Measurements from ENCODE around the gene ST6GAL1. TPM values are rescaled to one million over a fixed set of nuclear protein-coding genes. Genes with fewer than 3 reads are reported as not detected.

Gene ST6GAL1
- total and polyA plus RNA-seq, 10 of the 15 experiments (the other 5 are each of a cell fraction or from before 2014, with no cell fraction given): 74.2 to 248 (median 149) TPM

- intact Hi-C loops (cut with micrococcal nuclease; ENCODE audit: unreplicated experiment) (loop anchor here (2.0 kb wide), 1 partner anchor 17 kb away; no protein-coding TSS in a partner anchor), in situ Hi-C loops (cut with MboI) (no loop called here)
- ChIA-PET SMC1A (ENCODE audit: uncharacterized antibody, unreplicated experiment) (interaction anchor here (0.8 to 12.6 kb wide), 19 partner anchors 15 to 195 kb away, joined by 3 to 213 read pairs (median 5); no protein-coding TSS in a partner anchor), POLR2A (interaction anchor here (0.5 to 8.0 kb wide), 9 partner anchors 15 to 112 kb away, joined by 3 to 120 read pairs (median 4); no protein-coding TSS in a partner anchor), RAD21 (ENCODE audit: unreplicated experiment) (interaction anchor here (0.5 to 4.5 kb wide), 16 partner anchors 12 to 195 kb away, joined by 3 to 46 read pairs (median 4); no protein-coding TSS in a partner anchor), CTCF (interaction anchor here (0.7 to 4.8 kb wide), 11 partner anchors 13 to 194 kb away, joined by 3 to 23 read pairs (median 5); no protein-coding TSS in a partner anchor)
- FAIRE-seq (peak; percentile 13), DNase-seq (ENCODE audit: low read depth, low spot score) (no peak), ATAC-seq (peak; percentile 78)
- Histone ChIP-seq H3K4me2 (ENCODE audit: control insufficient read depth, insufficient read depth) (peak overlapping the region; percentile 60), H3K4me3 (peak overlapping the region; percentile 57; the same call in 1 of the 2 replicates), H3K9me3 (replicated peaks; ENCODE audit: control insufficient read depth, insufficient read depth, low read length) (0 out of 3 replicates have a peak, but pooled peaks cover 2% of the 10 kb centered on the region), H3K4me1 (ENCODE audit: control insufficient read depth, insufficient read depth, low read length) (peaks cover 50% of the 10 kb centered on the region), H3K9ac (ENCODE audit: control insufficient read depth, insufficient read depth, low read length) (peak overlapping the region; percentile 19; the same call in 1 of the 2 replicates), H3K27ac (ENCODE audit: control insufficient read depth, insufficient read depth) (peak overlapping the region; percentile 57), H3K79me2 (ENCODE audit: control insufficient read depth, insufficient read depth, low read length) (peaks cover 90% of the 10 kb centered on the region), H2AFZ (ENCODE audit: control insufficient read depth, low read depth, low read length) (no peak overlapping the region), H3K36me3 (ENCODE audit: control insufficient read depth in 2 of 2, insufficient read depth in 2 of 2, low read length in 1 of 2) (peaks cover 34 to 58% of the 10 kb centered on the region in 2 experiments), H3K27me3 (replicated peaks in 1 of 2; ENCODE audit: control insufficient read depth in 2 of 2, insufficient read depth in 2 of 2, low read length in 1 of 2) (no peaks in the 10 kb centered on the region), H4K20me1 (ENCODE audit: control insufficient read depth, insufficient read depth) (0 out of 2 replicates have a peak, but pooled peaks cover 3% of the 10 kb centered on the region)
- no TSS peak for BruUV-seq (replicated peaks)
- 0% methylated on average over 3 of the region's 3 CpGs for WGBS (ENCODE audit: insufficient coverage, insufficient replicate concordance, low lambda C conversion rate, missing lambda C conversion rate)
- 0 out of 2 replicates have a peak, but pooled peaks have one; percentile 36 for TF ChIP-seq GATAD2B (conservative IDR thresholded peaks at IDR 0.05; ENCODE audit: low read depth)
- TF ChIP-seq ZBTB4 (CRISPR knock-in tag; IDR thresholded peaks at IDR 0.05): no peak
- peak; percentile 6 to 41; a peak in 2 of 4 replicates for TF ChIP-seq EP300 (IDR thresholded peaks at IDR 0.05; ENCODE audit: borderline replicate concordance in 1 of 2, control insufficient read depth in 1 of 2, low read depth in 2 of 2, low read length in 2 of 2)
- TF ChIP-seq ETV6 (conservative IDR thresholded peaks at IDR 0.05 in 1 of 2, IDR thresholded peaks at IDR 0.05 in 1 of 2; ENCODE audit: borderline replicate concordance in 1 of 2, low read depth in 1 of 2): peak in 1 of 2 experiments; percentile 33; a peak in 1 of 4 replicates
- TF ChIP-seq JUNB (IDR thresholded peaks at IDR 0.05): peak; percentile 70
- TF ChIP-seq ZNF687 (IDR thresholded peaks at IDR 0.05): peak; percentile 94
- TF ChIP-seq ATF7 (IDR thresholded peaks at IDR 0.05; ENCODE audit: low read depth): peak; percentile 93
- peak; percentile 63; the same call in 1 of the 2 replicates for TF ChIP-seq MTA3 (IDR thresholded peaks at IDR 0.05; ENCODE audit: borderline replicate concordance, low read length)
- TF ChIP-seq DPF2 (IDR thresholded peaks at IDR 0.05): 0 out of 2 replicates have a peak, but pooled peaks have one; percentile 60
- TF ChIP-seq MLLT1 (IDR thresholded peaks at IDR 0.05): 0 out of 2 replicates have a peak, but pooled peaks have one; percentile 54
- TF ChIP-seq IKZF1 (conservative IDR thresholded peaks at IDR 0.05): peak; percentile 71
These were observed 113.9 kb downstream of the ST6GAL1 start for GRCh38 chr3:187044206-187044605.

Data from GM12878 (cell line).